ENCODE measurements around the gene GATA6.

The GATA6 gene

GRCh38 chr18:22210311-22210754 is 40.9 kb downstream of the GATA6 start:
- no peak for TF ChIP-seq CTCF (IDR thresholded peaks at IDR 0.05; ENCODE audit: low read depth, low read length, missing control alignments)
- DNase-seq (ENCODE audit: low read depth), result no peak
- no peak overlapping the region for H3K4me3 ChIP-seq (ENCODE audit: low read depth, low read length)
- in situ Hi-C loops (cut with HindIII; ENCODE audit: low sequenced_read_pairs), result no loop called here

- H3K4me3 ChIP-seq (ENCODE audit: low read depth, low read length), result no peak overlapping the region
- DNase-seq (ENCODE audit: low read depth), result no peak
- no peak for TF ChIP-seq CTCF (IDR thresholded peaks at IDR 0.05; ENCODE audit: low read depth, low read length, missing control alignments)
- in situ Hi-C loops (cut with HindIII; ENCODE audit: low sequenced_read_pairs), result no loop called here
Measured at GRCh38 chr18:22211657-22212056, 42.3 kb downstream of the GATA6 start.

GRCh38 chr18:22213333-22213973 is 44.1 kb downstream of the GATA6 start:
- in situ Hi-C loops (cut with HindIII; ENCODE audit: low sequenced_read_pairs), result no loop called here
- no peak overlapping the region for H3K4me3 ChIP-seq (ENCODE audit: low read depth, low read length)
- no peak for DNase-seq (ENCODE audit: low read depth)
- no peak for TF ChIP-seq CTCF (IDR thresholded peaks at IDR 0.05; ENCODE audit: low read depth, low read length, missing control alignments)

GRCh38 chr18:22214731-22215528 is 45.5 kb downstream of the GATA6 start:
- no peak for TF ChIP-seq CTCF (IDR thresholded peaks at IDR 0.05; ENCODE audit: low read depth, low read length, missing control alignments)
- no peak for DNase-seq (ENCODE audit: low read depth)
- in situ Hi-C loops (cut with HindIII; ENCODE audit: low sequenced_read_pairs), result no loop called here

DNA sequence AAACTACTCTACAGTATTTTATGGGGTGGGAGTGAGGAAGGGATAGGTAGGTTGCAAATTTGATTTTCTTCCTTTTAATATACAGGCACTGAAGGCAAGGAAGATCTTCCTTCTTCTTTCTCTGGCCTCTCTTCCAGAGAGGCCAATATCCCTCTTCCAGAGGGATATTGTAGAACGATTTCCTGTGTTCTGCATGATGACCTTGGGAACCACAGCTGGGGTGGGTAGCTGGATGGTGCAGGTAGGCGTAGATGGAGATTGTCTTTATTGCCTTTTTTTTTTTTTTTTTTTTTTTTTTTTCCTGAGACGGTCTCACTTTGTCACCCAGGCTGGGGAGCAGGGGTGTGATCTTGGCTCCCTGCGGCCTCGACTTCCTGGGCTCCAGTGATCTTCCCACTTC is 49.4 kb downstream of the GATA6 start:
- in situ Hi-C loops (cut with HindIII; ENCODE audit: low sequenced_read_pairs), result no loop called here

More at GRCh38 chr18:22214731-22215528, 45.5 kb downstream of the GATA6 start:
- no peak overlapping the region for H3K4me3 ChIP-seq (ENCODE audit: low read depth, low read length)

More for the DNA sequence above, 49.4 kb downstream of the GATA6 start:
- H3K4me3 ChIP-seq (ENCODE audit: low read depth, low read length), result no peak overlapping the region
- no peak for DNase-seq (ENCODE audit: low read depth)
- no peak for TF ChIP-seq CTCF (IDR thresholded peaks at IDR 0.05; ENCODE audit: low read depth, low read length, missing control alignments)

Measured in astrocyte of the cerebellum (primary cell).